MV-4-11 (cell line): ENCODE data around the gene NR3C1.

Experiments
- DNase-seq: peaks from one replicate; lab custom pipeline; 2025; lab: John Stamatoyannopoulos, UW

The NR3C1 gene

DNA sequence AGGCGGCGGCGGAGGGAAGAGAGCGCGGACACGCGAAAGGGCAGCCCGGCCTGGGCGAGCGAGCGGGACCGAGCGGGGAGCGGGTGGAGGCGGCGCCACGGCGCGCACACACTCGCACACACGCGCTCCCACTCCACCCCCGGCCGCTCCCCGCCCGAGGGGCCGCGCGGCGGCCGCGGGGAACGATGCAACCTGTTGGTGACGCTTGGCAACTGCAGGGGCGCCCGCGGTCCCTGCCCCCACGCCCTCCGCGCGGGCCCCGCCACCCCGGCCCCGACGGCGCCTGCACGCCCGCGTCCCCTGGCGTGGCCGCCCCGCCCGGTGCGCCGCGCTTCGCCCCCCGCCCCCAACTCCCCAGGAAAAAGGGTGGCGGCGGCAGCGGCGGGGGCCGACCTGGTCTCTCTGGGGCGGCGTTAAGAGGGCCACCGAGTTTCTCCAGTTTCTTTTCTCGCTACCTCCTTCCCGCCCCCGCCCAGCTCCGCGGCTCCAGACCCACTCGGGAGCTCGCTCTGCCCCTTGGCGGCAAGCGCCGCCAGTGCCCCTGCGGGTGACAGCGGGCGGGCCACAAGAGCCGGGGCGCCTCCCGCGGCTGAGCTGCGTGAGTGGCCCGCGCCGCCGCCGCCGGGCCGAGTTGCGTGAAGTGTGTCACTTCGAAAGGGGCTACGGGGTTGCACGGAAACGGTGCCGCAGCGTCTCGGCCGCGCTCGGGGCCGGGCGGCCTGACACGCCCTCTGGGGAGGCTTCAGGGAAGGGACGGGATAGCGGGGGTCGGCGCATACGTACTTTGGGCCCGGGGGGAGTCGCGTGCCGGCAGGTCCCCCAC, at the start of gene NR3C1:
NR3C1 (minus strand) TSS at position 94 of the 823 bp plus-strand sequence. CDS start 2,847 bp downstream, outside the sequence.
- peak; percentile 75 for DNase-seq

DNA sequence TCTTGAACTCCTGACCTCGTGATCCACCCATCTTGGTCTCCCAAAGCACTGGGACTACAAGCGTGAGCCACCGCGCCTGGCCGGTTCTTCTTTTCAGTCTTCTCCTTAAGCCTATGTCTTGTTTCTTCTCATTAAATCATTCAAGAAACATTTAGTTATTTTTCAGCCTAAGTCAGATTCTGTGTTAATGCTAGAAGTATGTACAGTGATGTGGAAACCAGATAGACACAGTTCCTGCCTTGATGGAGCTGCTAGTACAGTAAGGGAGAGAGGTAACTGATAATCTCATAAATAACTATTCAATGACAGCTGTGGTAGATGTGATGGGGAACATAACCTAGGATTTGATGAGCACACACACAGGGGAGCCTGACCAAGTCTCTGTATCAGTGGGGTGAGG, 46.3 kb upstream of the NR3C1 start:
- DNase-seq, result no peak

DNA sequence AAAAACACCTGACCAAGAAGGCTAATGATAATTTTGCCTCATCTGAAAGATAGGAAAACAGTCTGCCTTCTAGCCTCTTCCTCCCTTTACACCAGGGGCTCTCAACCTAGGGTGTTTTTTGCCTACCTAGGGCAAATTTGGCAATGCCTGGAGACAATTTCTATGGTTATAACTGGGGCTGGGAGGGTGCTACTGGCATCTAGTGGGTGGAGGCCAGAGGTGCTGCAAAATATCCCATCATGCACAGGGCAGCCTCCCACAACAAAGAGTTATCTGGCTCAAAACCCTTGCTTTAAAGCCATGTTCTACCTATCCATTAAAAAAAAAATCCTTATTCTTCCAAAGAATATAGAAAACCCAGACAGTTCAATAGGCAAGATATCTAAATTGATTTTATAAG, 45.0 kb upstream of the NR3C1 start:
- no peak for DNase-seq

DNA sequence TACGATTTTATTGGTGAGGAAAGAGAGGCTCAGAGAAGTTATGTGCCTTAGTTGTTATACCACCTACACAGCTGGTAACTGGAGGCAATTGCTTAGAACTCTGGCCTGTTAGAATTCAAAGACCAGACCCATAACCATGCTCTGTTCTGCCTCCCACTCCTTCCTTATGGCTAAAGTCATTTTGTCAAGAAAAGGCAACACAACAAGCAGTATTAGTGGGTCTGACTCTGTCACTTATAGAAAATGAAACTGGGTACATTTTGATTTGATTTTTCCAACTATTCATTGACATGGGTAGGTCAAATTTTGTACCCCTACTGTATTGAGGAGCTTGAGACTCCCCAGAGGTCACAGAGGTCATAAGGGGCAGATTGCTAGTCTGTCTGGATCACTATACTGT, 44.5 kb upstream of the NR3C1 start:
- no peak for DNase-seq

DNA sequence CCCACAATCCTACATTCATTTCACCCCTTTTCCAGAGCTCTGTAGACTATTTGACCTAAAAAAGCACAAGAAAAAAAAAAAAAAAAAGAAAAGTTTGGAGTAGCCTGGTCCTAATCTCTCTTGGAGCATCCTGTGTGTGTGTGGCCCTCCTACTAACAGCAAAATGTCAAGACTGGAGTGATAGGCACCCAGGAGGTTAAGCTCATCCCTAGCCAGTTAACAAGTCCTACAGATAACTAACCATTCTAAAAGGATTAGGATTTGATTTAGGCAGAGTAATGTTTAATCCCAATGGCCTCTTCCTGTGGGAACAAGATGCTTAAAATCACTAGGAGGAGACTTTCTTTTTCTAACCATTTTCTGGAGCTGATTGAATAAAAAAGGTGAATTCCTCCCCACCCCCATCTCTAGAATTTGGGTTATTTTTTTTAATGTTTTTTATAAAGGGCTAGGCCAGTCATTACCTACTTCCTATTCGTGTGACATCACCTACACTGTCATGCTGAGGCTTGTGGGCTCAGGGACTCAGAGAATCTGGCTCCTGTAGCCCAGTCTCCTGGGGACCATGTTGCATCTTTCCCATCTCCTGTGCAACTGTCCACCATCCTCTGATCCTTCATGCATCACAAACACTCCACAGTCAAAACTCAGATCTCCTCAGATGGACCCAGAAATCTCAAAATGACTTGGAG, 43.2 kb upstream of the NR3C1 start:
- no peak for DNase-seq

DNA sequence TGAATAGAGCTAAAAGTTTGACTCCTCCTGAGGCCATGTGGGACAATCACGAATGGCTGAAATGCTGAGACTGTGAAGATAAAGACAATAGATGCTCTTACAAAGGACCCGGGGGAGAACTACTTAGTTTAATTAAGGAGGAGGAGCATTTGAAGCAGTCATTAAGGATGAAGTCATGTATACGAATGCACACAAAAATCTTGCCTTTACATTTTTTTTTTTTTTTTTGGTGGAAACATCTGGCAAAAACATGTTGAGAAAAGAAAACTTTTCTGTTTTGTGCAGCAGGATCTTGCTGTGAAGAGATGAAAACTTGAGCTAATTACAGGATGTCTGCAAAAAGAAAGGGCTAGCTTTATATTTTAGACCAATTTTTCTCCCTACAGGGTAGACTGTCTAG, 42.3 kb upstream of the NR3C1 start:
- DNase-seq, result no peak

DNA sequence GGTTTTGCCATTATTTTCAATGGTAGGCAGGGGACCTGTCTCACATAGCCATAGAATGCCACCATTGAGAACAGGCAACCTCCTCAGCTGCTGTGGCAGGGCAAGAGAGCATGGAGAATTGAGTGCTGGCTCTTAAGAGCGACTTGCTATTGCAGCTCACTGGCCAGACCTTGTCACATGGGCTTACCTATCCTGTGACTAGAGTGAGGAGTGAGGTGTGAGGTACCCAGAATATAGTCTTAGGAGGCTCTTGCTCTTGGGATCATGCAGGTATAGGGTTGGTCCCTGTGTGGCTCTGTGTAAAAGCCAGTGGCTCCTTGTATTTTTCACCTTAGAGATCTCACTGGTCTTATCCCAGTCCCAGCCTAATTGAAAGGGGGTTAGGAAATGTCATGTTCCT, 39.8 kb upstream of the NR3C1 start:
- DNase-seq, result no peak

DNA sequence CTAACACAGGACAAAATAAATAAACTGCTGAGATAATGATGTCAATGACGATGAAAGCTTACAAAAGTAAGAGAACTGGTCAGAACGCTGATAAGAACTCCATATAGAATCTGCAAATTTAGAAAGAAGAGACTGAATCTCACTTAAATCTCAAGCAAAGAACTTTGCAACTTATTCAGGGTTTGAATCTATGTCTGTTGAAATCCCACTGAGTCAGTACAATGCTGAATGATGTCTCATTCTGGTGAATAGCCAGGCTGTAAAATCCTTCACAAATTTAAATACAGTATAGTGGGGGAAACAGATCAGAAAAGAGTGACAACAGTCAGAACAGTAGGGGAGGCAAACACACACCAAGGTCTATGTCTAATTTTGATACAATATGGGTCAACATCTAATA, 38.9 kb upstream of the NR3C1 start:
- no peak for DNase-seq

DNA sequence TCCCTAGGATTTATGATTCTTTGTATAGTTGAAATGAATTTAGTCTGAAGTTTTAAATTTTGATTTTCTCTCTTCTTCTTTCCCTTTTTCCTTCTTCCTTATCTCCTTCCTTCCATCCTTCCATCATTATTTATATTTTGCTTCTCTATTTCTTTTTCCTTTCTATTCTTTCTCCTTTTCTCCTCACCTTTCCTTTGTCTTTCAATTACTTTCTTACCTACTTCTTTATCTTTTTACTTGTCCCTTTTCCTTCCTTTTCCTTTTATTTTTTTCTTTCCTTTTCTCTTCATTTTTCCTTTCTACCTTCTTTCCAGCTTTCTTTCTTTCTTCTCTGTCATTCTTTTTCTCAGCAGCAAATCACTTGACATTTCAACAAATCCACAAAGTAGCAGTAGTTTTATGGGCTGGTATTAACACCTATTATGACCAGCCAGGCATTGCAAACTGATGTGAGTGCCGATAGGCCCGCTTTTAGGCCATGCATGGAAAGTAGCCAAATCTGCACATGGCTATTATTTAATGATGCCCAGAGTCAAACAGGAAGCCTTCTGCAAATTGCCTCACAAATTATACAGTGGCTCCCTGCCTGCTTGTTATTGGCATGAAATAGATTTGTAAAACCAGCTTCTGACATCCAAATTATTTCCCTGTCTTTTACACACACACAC, 37.1 kb upstream of the NR3C1 start:
- DNase-seq, result no peak

DNA sequence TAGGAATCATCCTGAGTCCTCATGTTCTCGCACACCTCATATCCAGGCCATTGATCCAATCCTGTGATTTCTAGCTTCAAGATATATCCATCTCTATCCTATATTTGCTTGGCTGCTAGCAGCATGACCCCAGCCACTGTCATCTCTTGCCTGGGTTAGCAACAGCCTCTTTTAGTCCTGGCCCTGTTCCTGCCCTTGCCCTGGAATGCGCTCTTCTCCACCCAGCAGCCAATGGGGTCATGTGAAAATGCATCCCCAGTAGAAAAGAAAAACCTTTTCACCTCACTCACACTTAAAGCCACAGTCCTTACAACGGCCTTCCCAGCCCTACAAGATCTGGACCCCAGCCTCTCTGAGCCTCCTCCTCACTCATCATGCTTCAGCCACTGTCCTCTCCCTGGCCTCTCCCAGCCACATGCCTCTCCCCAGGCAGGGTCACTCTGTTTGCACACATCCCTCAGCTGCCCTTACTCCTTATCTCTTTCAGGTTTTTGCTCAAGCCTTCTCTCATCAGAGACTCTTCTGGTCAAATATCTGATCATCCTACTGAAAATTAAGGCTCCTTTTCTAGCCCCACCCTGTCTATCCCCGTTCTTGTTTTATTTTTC, 34.3 kb upstream of the NR3C1 start:
- DNase-seq, result no peak

DNA sequence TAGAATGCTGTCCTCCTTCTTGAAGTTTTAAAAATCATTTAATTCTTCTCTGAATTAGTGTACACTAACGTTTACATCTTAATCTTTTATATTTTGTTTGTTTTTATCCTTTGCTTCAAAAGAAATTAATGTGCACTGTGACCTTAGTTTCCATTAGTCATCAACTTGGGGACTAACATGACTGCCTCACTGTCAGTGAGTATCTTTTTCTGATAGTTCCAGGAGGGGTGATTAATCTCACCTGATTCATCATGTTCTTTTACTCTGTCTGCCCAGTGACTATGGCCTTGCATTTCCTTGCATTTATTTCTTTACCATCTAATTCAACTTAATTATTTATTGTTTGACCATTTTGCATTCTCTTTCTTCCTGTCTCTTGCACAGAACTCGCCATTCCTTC, 33.4 kb upstream of the NR3C1 start:
- no peak for DNase-seq

DNA sequence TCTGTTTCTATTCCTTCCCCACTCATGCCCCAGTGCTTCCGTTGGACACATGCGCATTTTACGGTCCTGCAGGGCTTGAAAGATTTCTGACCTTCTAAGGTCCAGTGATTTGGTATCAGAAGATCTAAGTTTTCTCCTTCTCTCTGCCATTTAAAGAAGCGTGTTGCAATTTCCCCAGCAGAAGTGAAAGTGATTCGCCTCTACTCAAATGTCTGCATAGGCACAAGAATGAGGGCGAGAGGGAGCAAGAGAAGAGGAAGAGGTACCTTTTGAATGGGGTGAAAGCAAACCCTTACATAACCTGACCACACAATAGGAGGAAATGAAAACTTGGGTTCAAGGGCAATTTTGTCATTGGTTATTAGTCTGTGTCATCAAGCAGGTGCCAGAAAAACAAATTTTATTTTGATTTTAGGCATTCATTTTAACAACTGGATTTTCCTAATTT, 31.7 kb upstream of the NR3C1 start:
- DNase-seq, result peak; percentile 99

DNA sequence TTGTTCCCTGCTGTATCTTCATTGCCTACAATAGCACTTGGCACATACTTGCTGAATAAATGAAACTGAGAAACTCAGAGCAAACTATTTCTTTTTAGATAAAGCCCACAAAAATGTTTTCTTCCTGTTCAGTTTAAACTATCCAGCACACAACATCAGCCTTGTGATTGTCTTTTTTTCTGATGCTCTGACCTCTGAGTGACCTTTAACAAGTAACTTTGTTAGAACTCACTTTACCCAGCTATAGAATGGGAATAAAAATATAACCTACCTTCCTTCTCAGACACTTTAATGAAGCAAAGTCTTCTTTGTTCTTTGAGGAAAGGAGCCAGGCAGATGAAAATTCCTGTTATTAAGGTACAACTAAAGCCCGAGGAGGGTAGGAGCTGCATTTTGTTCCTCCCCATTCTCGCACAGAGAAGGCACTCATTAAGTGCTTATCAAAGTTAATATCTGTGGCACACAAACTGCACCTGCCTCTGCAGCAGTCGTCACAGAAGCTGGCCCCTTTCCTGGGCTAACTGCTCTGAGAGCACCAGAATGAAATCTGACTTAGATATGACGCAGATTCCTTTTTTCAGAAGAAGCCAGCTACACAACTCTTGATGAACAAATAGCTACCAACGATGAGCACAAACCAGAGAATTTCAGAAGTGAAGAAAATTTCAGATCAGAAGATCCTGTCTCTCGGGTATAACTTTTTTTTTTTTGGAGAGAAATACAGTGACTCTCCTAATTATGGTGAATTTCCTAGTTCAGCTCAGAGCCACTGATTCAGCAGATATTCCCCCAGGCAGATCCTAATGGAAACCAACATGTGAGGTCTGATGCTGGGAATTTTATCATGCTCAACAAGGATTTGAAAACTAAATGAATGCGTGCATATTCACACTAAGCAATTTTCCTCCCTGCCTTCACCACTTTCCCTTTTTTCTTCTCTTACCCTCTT, 31.0 kb upstream of the NR3C1 start:
- DNase-seq, result peak; percentile 44

DNA sequence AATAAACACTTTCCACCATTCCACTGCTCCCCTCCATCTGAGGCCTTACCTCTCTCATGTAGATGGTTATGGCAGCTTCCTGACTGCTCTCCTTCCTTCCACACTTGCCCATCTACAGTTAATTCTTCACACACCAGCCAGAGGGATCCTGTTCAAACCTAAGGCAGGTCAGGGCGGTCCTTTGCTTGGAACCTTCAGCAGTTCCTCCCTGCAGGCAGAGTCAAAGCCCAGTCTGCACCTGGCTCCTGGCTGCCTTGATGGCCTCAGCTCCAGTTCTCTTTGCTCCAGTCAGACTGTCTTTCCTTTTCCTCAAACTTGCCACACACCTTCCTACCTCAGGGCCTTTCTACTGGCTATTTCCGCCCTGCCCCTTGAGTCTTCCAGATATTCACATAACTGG, 30.2 kb upstream of the NR3C1 start:
- no peak for DNase-seq

DNA sequence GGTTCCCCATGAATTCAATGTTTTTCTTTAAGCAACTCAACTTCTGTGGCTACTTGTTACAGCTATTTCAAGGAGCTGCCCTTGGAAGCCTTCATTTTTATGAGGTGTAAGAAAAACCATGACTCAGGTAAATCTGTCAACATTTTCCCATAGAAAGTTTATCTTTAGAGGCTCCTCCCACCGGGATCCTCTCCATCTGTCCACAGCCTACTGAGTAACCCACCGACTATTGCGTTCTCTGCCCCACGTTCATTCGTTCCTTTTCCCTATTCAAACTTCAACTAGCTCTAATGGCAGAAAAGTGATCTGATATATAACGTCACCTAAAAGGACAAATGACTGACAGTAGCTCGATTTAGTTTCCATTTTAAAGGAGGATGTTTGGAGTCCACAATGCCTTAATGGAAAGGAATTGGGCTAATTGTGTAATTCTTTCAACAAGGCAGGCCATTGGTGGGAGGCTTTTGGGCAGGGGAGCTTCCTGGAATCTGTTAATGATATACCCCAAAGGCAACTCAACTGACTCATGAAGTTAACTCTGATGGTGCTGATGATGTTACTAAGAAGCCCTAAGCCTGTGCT, 29.3 kb upstream of the NR3C1 start:
- no peak for DNase-seq

DNA sequence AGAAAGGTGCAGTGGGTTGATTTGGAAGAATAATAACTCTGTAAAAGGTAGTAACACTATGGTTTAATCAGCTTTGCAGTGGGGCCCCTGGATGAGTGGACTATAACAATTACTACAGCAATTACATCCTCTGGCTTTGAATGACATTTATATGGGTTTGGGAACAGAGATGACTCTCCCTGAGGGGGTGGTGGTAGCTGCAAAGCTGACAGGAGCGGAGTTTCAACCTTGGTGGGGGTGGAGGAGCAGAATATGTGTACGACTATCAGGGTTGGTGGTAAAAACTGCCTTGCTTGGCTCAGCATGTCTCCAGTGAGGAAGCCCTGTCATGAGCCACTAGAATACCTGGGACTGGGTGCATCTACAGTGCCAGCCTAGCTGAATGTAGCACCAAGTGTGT, 28.3 kb upstream of the NR3C1 start:
- no peak for DNase-seq

DNA sequence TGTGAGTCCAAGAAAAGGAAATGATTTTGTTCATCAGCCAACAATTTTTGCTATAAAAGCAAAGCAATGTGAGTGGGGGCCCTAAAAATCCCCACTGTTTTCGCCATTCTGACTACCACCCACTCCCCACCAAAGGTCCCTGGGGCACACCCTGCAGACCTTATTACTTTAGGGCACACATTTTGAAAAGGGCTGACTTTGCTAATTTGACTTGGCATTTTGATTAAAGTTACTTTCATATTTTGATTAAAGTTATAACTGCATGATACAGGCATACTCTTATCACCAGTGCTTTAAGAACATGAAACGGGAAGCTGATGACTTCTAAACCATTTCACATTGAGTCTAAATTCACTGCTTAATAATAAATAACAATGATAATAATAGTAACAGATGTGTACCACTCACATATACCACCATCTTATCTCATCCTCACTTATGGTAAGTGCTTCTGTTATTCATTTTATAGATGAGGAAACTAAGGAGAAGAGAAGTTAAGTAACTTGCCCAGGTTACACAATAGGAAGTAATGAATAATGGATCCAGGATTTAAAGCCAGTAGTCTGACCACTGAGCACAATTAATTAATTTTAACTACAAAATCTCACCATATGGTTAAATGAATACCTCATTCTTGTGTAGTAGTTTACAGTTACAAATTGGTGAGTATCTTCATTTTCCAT, 25.4 kb upstream of the NR3C1 start:
- peak; percentile 69 for DNase-seq

DNA sequence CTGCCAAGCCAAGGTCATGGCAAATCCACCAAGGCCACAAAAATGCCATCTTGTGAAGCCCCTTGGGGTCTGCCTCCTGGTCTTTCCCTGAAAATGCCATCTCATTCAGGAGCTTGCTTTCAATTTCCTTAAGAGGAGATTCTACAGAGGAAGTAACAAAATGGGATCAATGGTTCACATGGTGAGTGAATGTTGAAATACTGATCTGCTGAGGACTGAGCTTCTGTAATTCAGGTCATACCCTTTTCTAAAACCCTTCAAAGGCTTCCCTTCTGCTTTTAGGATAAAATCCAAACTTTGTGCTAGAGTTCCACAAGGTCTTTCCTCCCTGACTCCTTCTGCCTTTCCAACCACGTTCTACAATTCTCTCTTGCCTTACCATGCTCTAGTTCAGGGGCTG, 24.7 kb upstream of the NR3C1 start:
- peak; percentile 83 for DNase-seq

DNA sequence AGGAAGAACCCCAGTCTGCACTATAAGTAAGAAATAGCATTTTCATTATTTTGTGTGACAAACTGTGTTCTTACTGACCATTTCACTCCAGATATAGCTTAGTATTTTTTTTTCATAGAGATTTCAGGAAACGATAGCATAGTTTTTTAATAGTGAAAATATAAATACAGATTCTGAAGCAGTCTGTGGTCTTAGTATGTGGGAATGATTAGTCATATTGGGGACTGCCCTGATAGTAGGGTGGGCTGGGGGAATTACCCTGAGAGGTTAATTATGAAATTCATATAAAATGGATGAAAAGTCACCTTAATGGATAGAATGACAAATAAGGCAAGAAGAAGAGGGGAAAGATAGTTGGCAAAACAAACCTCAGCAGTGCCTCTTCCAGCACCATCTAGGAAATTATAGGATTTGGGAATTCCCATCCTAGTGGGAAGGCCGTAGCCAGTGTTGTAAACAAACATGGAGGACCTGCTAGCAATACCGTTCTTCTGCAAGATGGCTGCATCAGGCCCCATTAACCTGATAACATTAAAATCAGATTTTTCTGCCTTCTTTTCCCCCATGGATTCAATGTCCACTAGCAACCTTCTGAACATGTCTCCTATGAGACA, 23.7 kb upstream of the NR3C1 start:
- no peak for DNase-seq

DNA sequence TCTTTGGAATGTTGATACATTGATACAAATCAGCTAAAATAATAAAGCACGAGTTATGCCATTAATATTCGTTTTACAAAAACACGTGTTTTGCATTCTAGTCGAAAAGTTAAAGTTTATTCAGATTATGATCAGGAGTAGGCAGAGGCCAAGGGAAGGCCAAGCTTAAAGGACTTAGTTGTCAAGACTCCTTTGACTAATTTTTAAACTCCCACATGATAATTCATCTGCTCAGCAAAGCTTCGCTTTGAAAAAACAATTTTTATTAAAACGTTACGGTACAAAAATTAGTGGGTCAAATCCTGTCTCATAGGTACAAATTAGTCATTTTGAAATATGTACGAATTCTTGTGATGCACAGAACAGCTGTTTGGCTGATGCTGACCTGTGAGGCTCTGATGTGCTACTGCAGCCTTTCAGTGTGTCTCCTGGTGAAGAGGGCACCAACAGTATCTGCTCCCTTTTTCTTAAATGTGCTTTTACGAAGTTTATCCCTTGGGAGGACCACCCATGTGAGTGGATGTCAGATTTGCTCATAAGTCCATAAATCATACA, 23.0 kb upstream of the NR3C1 start:
- no peak for DNase-seq
